ENCODE results near the gene ZNF277.

The ZNF277 gene

DNA sequence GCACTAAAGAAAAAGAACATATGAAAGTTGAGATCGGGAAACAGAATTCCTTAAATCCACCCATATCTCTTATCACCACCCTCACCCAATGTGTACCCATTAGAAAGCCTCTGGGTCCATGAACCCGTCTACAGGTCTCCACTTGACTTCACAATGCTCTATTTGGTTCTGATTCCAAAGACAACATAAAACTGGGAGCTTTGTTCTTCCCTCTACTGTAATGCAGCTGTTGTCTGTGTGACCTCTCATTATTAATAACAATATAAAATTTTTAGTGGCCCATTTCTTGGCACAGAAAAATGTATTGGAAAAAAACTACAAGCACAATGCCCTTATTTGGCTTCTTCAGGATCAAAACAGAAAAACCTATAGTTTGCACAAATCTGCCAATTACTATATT lies 30.3 kb upstream of the ZNF277 start (continued):
- TF ChIP-seq ZNF16 (tag by site-specific recombination; IDR thresholded peaks at IDR 0.05; ENCODE audit: low read depth) (no peak), ZNF544 (tag by site-specific recombination; IDR thresholded peaks at IDR 0.05) (no peak), HOXC10 (CRISPR knock-in tag; IDR thresholded peaks at IDR 0.05) (no peak), ZSCAN30 (tag by site-specific recombination; IDR thresholded peaks at IDR 0.05) (no peak)

DNA sequence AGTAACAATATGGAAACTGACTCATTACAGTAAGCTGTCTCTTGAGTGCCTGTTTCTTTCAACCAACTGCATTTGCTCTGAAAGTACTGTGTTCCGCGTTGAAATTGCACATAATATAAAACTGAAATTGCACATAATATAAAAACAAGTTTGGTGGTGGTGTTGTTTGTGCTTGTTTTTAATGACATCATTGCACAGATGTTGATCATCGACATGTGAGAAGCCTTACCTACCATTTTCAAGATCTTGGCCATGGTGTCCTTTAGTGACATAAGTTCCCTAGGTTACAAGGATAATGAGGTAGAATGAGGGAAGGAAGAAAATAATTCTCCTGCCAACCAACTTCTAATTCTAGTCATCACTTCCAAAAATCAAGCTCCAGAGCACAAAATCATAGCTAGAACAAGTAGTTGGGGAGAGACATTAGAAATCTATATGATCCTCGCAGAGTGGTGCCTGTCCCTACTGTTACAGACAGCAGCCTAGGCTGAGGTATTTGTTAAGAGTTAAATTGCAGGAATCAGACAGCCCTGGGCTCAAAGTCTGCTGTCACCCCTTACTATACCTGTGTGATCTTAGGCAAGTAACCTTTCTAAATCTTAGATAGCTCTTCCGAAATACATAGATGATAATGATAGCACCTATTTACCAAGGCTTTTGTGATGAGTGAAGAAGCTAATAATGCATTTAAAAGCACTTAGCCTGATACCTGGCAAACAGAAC lies 29.6 kb upstream of the ZNF277 start:
- Histone ChIP-seq H3K4me1 (ENCODE audit: control insufficient read depth, insufficient read depth, low read length) (no peaks in the 10 kb centered on the region; the same call in 1 of the 2 replicates), H3K27ac (ENCODE audit: extremely low read depth, low read depth, low read length) (no peak overlapping the region), H3K36me3 (ENCODE audit: control insufficient read depth in 2 of 2, insufficient read depth in 1 of 2, low read length in 2 of 2) (no peaks in the 10 kb centered on the region), H3K4me3 (ENCODE audit: low read depth, low read length) (no peak overlapping the region), H3K9me3 (ENCODE audit: control insufficient read depth, insufficient read depth, low read depth, low read length) (no peaks in the 10 kb centered on the region)
- TF ChIP-seq ZNF24 (tag by site-specific recombination; IDR thresholded peaks at IDR 0.05), result no peak
- no peak for TF ChIP-seq OVOL3 (tag by site-specific recombination; IDR thresholded peaks at IDR 0.05)
- TF ChIP-seq ZSCAN23 (tag by site-specific recombination; IDR thresholded peaks at IDR 0.05), result no peak
- TF ChIP-seq, protein P1, sequence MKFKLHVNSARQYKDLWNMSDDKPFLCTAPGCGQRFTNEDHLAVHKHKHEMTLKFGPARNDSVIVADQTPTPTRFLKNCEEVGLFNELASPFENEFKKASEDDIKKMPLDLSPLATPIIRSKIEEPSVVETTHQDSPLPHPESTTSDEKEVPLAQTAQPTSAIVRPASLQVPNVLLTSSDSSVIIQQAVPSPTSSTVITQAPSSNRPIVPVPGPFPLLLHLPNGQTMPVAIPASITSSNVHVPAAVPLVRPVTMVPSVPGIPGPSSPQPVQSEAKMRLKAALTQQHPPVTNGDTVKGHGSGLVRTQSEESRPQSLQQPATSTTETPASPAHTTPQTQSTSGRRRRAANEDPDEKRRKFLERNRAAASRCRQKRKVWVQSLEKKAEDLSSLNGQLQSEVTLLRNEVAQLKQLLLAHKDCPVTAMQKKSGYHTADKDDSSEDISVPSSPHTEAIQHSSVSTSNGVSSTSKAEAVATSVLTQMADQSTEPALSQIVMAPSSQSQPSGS (tag by site-specific recombination; IDR thresholded peaks at IDR 0.05; ENCODE audit: low read depth), result peak; percentile 89
- CTCF ChIA-PET, result no interaction called here
- POLR2A ChIA-PET, result no interaction called here

DNA sequence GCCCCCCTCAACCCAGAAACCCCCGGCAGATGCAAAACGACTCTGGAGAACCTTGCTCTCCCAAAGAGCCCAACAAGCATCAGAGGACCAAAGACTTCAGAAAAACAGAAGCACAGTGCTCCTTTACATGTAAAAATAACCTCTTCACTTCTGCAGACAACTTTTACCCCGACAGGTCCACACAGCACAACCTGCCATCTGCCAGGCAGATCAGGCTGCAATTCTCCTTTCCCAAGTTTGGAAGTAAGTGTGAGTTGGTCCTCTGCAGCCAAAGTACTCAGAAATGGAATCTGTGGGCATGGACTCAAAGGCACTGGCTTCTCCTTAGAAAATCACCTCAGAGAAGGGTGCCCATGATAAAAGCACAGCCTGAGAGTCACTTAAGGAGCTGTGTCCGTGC lies 26.3 kb upstream of the ZNF277 start:
- H3K4me1 ChIP-seq (ENCODE audit: control insufficient read depth, insufficient read depth, low read length), result peaks cover 4% of the 10 kb centered on the region
- no peaks in the 10 kb centered on the region for H3K36me3 ChIP-seq (ENCODE audit: control insufficient read depth in 2 of 2, insufficient read depth in 1 of 2, low read length in 2 of 2)
- POLR2A ChIA-PET, result no interaction called here
- no peak overlapping the region for H3K4me3 ChIP-seq (ENCODE audit: low read depth, low read length)
- H3K9me3 ChIP-seq (ENCODE audit: control insufficient read depth, insufficient read depth, low read depth, low read length), result no peaks in the 10 kb centered on the region
- H3K27ac ChIP-seq (ENCODE audit: extremely low read depth, low read depth, low read length), result no peak overlapping the region
- TF ChIP-seq ZNF585B (tag by site-specific recombination; IDR thresholded peaks at IDR 0.05) (no peak), ZNF426 (tag by site-specific recombination; IDR thresholded peaks at IDR 0.05) (no peak), ZNF560 (tag by site-specific recombination; IDR thresholded peaks at IDR 0.05; ENCODE audit: borderline replicate concordance) (no peak)
- TF ChIP-seq, protein P2, sequence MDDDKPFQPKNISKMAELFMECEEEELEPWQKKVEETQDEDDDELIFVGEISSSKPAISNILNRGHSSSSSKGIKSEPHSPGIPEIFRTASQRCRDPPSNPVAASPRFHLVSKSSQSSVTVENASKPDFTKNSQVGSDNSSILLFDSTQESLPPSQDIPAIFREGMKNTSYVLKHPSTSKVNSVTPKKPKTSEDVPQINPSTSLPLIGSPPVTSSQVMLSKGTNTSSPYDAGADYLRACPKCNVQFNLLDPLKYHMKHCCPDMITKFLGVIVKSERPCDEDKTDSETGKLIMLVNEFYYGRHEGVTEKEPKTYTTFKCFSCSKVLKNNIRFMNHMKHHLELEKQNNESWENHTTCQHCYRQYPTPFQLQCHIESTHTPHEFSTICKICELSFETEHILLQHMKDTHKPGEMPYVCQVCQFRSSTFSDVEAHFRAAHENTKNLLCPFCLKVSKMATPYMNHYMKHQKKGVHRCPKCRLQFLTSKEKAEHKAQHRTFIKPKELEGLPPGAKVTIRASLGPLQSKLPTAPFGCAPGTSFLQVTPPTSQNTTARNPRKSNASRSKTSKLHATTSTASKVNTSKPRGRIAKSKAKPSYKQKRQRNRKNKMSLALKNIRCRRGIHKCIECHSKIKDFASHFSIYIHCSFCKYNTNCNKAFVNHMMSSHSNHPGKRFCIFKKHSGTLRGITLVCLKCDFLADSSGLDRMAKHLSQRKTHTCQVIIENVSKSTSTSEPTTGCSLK (tag by site-specific recombination; IDR thresholded peaks at IDR 0.05), result no peak
- CTCF ChIA-PET, result no interaction called here

DNA sequence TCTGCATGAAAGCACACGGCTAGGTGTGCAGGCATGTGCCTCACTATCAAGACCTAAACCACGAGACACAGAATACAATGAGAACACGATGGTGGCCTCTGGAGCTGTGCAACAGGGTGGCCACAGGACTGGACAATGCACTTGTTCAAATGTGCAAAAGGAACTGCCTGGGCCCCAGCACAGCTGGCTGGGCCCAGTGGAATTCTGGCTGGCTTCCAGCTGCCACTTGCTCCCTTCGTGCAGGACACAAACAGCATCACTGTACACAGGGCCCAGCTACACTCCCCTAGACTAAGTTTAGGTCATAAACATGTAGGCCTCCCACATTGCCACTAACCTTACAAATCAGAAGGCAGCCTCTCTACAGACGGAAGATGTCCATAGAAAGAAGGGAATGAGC lies 23.7 kb upstream of the ZNF277 start:
- no peaks in the 10 kb centered on the region for H3K36me3 ChIP-seq (ENCODE audit: control insufficient read depth in 2 of 2, insufficient read depth in 1 of 2, low read length in 2 of 2)
- CTCF ChIA-PET, result interaction anchor here (0.6 kb wide), 1 partner anchor 360 kb away, joined by 4 read pairs; no protein-coding TSS in a partner anchor
- no peak overlapping the region for H3K4me3 ChIP-seq (ENCODE audit: low read depth, low read length)
- no peak overlapping the region for H3K27ac ChIP-seq (ENCODE audit: extremely low read depth, low read depth, low read length)
- H3K9me3 ChIP-seq (ENCODE audit: control insufficient read depth, insufficient read depth, low read depth, low read length), result no peaks in the 10 kb centered on the region
- POLR2A ChIA-PET, result no interaction called here
- peaks cover 4% of the 10 kb centered on the region for H3K4me1 ChIP-seq (ENCODE audit: control insufficient read depth, insufficient read depth, low read length)
- TF ChIP-seq SCRT2 (tag by site-specific recombination; IDR thresholded peaks at IDR 0.05) (peak; percentile 69), GLIS1 (tag by site-specific recombination; IDR thresholded peaks at IDR 0.05) (peak; percentile 64), ZBTB1 (tag by site-specific recombination; IDR thresholded peaks at IDR 0.05) (no peak), ZFP69B (tag by site-specific recombination; IDR thresholded peaks at IDR 0.05) (peak; percentile 71; the same call in 1 of the 2 replicates), SCRT1 (tag by site-specific recombination; IDR thresholded peaks at IDR 0.05; ENCODE audit: borderline replicate concordance) (peak; percentile 49; the same call in 1 of the 2 replicates), TRIM28 (IDR thresholded peaks at IDR 0.05; ENCODE audit: borderline replicate concordance, low read length) (no peak), ZNF791 (tag by site-specific recombination; IDR thresholded peaks at IDR 0.05) (no peak), ZBTB17 (tag by site-specific recombination; IDR thresholded peaks at IDR 0.05) (peak; percentile 70)
- TF ChIP-seq, protein P3, sequence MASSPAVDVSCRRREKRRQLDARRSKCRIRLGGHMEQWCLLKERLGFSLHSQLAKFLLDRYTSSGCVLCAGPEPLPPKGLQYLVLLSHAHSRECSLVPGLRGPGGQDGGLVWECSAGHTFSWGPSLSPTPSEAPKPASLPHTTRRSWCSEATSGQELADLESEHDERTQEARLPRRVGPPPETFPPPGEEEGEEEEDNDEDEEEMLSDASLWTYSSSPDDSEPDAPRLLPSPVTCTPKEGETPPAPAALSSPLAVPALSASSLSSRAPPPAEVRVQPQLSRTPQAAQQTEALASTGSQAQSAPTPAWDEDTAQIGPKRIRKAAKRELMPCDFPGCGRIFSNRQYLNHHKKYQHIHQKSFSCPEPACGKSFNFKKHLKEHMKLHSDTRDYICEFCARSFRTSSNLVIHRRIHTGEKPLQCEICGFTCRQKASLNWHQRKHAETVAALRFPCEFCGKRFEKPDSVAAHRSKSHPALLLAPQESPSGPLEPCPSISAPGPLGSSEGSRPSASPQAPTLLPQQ (tag by site-specific recombination; IDR thresholded peaks at IDR 0.05), result peak; percentile 88
- TF ChIP-seq, protein P4, sequence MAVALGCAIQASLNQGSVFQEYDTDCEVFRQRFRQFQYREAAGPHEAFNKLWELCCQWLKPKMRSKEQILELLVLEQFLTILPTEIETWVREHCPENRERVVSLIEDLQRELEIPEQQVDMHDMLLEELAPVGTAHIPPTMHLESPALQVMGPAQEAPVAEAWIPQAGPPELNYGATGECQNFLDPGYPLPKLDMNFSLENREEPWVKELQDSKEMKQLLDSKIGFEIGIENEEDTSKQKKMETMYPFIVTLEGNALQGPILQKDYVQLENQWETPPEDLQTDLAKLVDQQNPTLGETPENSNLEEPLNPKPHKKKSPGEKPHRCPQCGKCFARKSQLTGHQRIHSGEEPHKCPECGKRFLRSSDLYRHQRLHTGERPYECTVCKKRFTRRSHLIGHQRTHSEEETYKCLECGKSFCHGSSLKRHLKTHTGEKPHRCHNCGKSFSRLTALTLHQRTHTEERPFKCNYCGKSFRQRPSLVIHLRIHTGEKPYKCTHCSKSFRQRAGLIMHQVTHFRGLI (tag by site-specific recombination; IDR thresholded peaks at IDR 0.05), result no peak
- TF ChIP-seq, protein P5, sequence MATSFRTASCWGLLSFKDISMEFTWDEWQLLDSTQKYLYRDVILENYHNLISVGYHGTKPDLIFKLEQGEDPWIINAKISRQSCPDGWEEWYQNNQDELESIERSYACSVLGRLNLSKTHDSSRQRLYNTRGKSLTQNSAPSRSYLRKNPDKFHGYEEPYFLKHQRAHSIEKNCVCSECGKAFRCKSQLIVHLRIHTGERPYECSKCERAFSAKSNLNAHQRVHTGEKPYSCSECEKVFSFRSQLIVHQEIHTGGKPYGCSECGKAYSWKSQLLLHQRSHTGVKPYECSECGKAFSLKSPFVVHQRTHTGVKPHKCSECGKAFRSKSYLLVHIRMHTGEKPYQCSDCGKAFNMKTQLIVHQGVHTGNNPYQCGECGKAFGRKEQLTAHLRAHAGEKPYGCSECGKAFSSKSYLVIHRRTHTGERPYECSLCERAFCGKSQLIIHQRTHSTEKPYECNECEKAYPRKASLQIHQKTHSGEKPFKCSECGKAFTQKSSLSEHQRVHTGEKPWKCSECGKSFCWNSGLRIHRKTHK (tag by site-specific recombination; IDR thresholded peaks at IDR 0.05), result no peak
